Measurements from ENCODE around the gene CLCN7. TPM values are rescaled to one million over a fixed set of nuclear protein-coding genes. Genes with fewer than 3 reads are reported as not detected.
"Not testable (repeated sequence)": the region's sequence is repeated elsewhere in the genome, so short reads cannot be mapped to it uniquely, and the experiment has no call there.

The CLCN7 gene
- total RNA-seq, 4 donors from 2014 or later = 21.5 to 145 (median 57.2) TPM

DNA sequence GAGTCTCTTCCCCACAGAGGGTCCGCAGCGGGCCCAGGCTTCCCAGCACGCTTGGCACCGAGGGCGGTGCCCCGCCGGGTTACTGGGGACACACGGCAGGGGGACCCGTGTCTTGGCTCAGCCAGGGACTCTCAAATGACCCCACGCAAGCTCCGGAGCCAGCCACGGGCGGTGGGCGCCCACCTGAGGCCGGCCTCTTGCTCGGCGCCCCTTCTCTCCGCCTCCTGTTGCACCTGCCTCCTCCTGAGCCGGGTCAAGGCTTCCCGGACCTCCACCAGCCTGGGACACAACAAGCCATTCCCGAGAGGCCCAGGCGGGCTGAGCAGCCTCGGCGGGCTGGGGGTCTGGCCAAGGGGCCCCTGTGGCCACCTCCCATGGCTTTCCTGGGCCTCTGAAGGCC, 32.1 kb downstream of the CLCN7 start:
- H3K27me3 ChIP-seq = no peaks in the 10 kb centered on the region
- TF ChIP-seq, protein P1, sequence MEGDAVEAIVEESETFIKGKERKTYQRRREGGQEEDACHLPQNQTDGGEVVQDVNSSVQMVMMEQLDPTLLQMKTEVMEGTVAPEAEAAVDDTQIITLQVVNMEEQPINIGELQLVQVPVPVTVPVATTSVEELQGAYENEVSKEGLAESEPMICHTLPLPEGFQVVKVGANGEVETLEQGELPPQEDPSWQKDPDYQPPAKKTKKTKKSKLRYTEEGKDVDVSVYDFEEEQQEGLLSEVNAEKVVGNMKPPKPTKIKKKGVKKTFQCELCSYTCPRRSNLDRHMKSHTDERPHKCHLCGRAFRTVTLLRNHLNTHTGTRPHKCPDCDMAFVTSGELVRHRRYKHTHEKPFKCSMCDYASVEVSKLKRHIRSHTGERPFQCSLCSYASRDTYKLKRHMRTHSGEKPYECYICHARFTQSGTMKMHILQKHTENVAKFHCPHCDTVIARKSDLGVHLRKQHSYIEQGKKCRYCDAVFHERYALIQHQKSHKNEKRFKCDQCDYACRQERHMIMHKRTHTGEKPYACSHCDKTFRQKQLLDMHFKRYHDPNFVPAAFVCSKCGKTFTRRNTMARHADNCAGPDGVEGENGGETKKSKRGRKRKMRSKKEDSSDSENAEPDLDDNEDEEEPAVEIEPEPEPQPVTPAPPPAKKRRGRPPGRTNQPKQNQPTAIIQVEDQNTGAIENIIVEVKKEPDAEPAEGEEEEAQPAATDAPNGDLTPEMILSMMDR (IDR thresholded peaks at IDR 0.05) = no peak
- TF ChIP-seq POLR2A (IDR thresholded peaks at IDR 0.05) = no peak
- no peak overlapping the region for H3K4me3 ChIP-seq
- no peaks in the 10 kb centered on the region for H3K9me3 ChIP-seq
- intact Hi-C loops (cut with DNase I; ENCODE audit: low total_unique reads) = no loop called here
- no peaks in the 10 kb centered on the region for H3K4me1 ChIP-seq
- no peak overlapping the region for H3K27ac ChIP-seq
- no peak for DNase-seq
- no peaks in the 10 kb centered on the region for H3K36me3 ChIP-seq

DNA sequence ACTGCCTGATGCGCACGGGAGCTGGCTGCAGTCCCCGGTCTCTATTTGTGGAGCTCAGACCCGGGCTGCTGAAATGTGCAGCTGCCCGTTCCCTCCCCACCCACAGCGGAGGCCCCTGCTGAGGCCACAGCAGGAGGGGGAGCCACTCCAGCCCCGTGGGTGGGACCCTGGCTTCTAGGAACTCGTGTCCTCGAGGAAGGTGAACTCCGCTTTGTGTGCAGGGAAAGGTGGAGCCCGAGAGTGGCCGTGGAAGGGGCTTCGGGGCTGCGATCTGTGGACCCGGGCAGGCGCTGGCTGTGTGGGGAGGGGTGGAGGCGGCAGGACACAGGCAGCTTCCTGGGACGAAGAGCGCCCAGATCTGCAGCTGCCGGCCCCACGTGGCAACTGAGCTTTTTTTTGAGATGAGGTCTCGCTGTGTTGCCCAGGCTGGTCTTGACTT, 33.4 kb downstream of the CLCN7 start:
- Histone ChIP-seq H3K9me3 (no peaks in the 10 kb centered on the region), H3K27ac (no peak overlapping the region), H3K36me3 (no peaks in the 10 kb centered on the region), H3K4me1 (no peaks in the 10 kb centered on the region), H3K4me3 (no peak overlapping the region), H3K27me3 (no peaks in the 10 kb centered on the region)
- DNase-seq = no peak
- intact Hi-C loops (cut with DNase I; ENCODE audit: low total_unique reads) = no loop called here
- TF ChIP-seq, protein P1 (IDR thresholded peaks at IDR 0.05) = no peak
- TF ChIP-seq POLR2A (IDR thresholded peaks at IDR 0.05) = no peak

DNA sequence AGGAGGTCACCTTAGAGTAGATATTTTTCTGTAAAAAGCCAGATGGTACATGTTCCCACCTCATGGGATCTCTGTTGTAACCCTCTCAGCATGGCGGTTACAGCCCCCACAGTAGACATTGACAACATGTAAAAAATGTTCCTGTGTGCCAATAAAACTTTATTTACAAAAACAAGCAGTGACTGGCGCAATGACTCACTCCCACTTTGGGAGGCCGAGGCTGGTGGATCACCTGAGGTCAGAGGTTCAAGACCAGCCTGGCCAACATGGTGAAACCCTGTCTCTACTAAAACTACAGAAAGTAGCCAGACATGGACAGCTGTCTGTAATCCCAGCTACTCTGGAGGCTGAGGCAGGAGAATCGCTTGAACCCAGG, 35.1 kb downstream of the CLCN7 start:
- H3K4me1 ChIP-seq; H3K36me3 ChIP-seq; H3K4me3 ChIP-seq; H3K27ac ChIP-seq; H3K9me3 ChIP-seq; H3K27me3 ChIP-seq; intact Hi-C loops (cut with DNase I; ENCODE audit: low total_unique reads); DNase-seq: not testable (repeated sequence)

DNA sequence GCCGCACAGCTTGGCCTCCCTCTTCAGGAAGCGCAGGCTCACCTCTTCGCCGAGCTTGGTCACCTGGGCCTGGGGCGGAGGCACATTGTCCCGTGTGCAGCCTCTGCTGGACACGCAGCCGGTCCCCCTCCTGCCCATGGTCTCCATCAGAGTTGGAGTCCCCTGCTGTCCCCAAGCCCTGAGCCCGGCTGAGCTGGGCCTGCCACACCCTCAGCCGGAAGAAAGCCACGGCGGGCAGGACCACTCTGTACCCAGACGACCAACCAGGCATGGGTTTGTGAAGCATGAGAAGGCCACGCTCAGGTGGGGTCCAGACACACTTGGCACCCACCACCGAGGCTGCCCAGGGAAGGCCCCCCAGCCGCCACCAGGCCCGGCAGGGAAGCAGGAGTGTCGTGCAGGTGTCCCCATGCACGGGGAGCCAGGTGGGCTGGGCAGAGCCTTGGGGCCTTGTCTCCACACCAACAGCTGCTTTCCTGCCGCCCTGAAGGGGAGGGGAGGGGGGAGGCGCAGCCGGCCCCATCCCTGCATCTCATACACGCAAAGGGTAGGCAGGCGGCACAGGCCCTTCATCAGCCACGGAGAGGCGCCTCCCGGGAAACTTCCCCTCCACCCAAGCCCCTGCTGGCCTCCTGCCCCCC, 35.6 kb downstream of the CLCN7 start:
- Histone ChIP-seq H3K4me1 (no peaks in the 10 kb centered on the region), H3K4me3 (no peak overlapping the region), H3K27me3 (no peaks in the 10 kb centered on the region), H3K27ac (no peak overlapping the region), H3K9me3 (no peaks in the 10 kb centered on the region), H3K36me3 (no peaks in the 10 kb centered on the region)
- intact Hi-C loops (cut with DNase I; ENCODE audit: low total_unique reads) = no loop called here
- TF ChIP-seq POLR2A (IDR thresholded peaks at IDR 0.05) = no peak
- DNase-seq = no peak

DNA sequence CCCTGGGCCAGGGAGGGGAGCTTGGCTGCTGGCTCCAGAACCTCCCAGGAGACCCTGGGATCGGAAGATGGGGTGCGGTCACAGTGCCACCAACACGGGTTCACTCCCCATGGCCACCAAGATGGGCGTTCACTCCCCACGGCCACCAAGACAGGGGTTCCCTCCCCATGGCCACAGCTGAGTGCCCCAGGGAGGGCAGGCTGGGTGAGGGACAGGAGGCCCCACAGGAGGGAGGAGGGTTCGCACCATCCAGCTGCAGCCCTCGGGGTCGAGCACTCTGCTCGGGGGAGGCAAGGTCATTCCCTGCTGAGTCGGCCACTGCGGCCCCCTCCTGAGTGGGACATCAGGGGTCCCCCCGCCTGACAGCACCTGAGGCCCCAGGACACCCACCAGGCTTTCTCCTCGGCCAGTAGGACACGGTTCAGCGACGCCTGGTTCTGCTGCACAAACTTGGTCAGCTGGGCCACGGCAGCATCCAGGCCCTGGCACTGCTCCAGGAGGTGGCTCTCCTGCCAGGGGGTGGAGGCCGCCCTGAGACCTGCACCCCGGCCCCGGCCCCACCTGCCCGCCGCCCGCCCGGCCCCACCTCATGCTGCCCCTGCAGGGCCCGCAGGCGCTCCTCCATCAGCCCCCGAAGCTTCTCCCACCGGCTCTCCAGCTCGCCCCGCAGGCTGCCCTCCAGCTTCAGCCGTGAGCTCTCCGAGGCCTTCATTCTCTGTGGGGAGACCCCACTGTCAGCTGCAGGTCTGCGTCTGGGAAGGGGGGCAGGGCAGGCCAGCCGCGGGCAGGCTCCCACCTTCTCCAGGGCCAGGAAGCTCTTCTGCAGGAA, 36.4 kb downstream of the CLCN7 start:
- Histone ChIP-seq H3K27ac (no peak overlapping the region), H3K9me3 (no peaks in the 10 kb centered on the region), H3K4me1 (no peaks in the 10 kb centered on the region), H3K36me3 (no peaks in the 10 kb centered on the region), H3K4me3 (no peak overlapping the region), H3K27me3 (no peaks in the 10 kb centered on the region)
- DNase-seq = no peak
- intact Hi-C loops (cut with DNase I; ENCODE audit: low total_unique reads) = no loop called here
- TF ChIP-seq POLR2A (IDR thresholded peaks at IDR 0.05) = no peak
- TF ChIP-seq, protein P1 (IDR thresholded peaks at IDR 0.05) = no peak

DNA sequence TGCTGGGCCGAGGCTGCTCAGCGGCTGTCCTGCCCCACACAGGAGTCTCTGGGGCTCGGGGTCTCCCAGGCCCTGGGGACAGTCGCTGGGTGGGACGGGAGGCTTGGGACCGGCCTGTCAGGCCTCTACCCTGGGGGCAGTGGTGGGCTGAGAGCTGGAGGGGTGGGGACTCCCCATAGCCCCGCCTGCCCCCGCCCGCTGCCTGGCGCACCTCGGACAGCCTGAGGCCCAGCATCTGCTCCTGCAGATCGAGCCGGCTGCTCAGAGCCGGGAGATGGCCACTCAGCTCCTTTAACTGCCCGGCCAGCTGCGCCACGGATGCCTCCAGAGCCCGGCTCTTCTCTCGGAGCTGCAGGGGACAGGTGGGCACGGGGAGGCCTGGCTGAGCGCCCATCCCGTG, 37.2 kb downstream of the CLCN7 start:
- no peak overlapping the region for H3K27ac ChIP-seq
- H3K36me3 ChIP-seq = no peaks in the 10 kb centered on the region
- DNase-seq = no peak
- TF ChIP-seq, protein P1 (IDR thresholded peaks at IDR 0.05) = no peak
- no peak for TF ChIP-seq POLR2A (IDR thresholded peaks at IDR 0.05)
- no peaks in the 10 kb centered on the region for H3K9me3 ChIP-seq
- H3K4me3 ChIP-seq = no peak overlapping the region
- intact Hi-C loops (cut with DNase I; ENCODE audit: low total_unique reads) = no loop called here
- no peaks in the 10 kb centered on the region for H3K4me1 ChIP-seq
- H3K27me3 ChIP-seq = no peaks in the 10 kb centered on the region

All from uterus (tissue), 4 donors.